Measurements from ENCODE around the gene TAGLN3.

DNA sequence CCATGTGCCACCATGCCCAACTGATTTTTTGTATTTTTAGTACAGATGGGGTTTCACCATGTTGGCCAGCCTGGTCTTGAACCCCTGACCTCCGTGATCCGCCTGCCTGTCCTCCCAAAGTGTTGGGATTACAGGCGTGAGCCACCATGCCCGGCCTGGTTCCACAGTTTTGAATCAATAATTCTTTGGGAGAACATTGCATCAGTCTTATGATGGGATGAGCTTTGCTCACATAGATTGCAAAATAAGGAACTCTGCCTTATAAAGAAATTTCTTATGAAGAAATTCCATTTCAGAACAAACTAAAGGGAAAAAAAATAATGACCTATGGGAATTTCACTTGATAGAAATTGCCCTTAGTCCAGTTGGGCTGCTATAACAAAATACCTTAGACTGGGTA lies 20.0 kb downstream of the TAGLN3 start:
- TF ChIP-seq, protein P1, sequence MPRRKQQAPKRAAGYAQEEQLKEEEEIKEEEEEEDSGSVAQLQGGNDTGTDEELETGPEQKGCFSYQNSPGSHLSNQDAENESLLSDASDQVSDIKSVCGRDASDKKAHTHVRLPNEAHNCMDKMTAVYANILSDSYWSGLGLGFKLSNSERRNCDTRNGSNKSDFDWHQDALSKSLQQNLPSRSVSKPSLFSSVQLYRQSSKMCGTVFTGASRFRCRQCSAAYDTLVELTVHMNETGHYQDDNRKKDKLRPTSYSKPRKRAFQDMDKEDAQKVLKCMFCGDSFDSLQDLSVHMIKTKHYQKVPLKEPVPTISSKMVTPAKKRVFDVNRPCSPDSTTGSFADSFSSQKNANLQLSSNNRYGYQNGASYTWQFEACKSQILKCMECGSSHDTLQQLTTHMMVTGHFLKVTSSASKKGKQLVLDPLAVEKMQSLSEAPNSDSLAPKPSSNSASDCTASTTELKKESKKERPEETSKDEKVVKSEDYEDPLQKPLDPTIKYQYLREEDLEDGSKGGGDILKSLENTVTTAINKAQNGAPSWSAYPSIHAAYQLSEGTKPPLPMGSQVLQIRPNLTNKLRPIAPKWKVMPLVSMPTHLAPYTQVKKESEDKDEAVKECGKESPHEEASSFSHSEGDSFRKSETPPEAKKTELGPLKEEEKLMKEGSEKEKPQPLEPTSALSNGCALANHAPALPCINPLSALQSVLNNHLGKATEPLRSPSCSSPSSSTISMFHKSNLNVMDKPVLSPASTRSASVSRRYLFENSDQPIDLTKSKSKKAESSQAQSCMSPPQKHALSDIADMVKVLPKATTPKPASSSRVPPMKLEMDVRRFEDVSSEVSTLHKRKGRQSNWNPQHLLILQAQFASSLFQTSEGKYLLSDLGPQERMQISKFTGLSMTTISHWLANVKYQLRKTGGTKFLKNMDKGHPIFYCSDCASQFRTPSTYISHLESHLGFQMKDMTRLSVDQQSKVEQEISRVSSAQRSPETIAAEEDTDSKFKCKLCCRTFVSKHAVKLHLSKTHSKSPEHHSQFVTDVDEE (CRISPR knock-in tag; IDR thresholded peaks at IDR 0.05) = no peak
- no peak for TF ChIP-seq ZNF8 (CRISPR knock-in tag; IDR thresholded peaks at IDR 0.05)
- TF ChIP-seq TCF4 (CRISPR knock-in tag; IDR thresholded peaks at IDR 0.05; ENCODE audit: borderline replicate concordance) = no peak
- TF ChIP-seq ZNF565 (CRISPR knock-in tag; conservative IDR thresholded peaks at IDR 0.05; ENCODE audit: low read depth) = no peak

Measured in SK-N-SH treated with all-trans-retinoic acid at 6 μM for 48 hours (cell line).